SK-N-SH (cell line): ENCODE measurements around the gene GRB2. TPM values are rescaled to one million over a fixed set of nuclear protein-coding genes. Genes with fewer than 3 reads are reported as not detected.

Source experiments
- CTCF ChIA-PET: fragments of 300-600, 350-600 bp; formaldehyde crosslinking; extraction: SDS; loops from one replicate; lab custom pipeline; 2021; lab: Yijun Ruan, JAX
- POLR2A ChIA-PET: fragments of 350-600 bp; sonication (Branson Sonifier 250); formaldehyde crosslinking; extraction: SDS; loops from one replicate; lab custom pipeline; 2020; ENCODE audit warnings: antibody characterized with exemption, inconsistent platforms; lab: Yijun Ruan, JAX
- DNase-seq: peaks from one replicate; pipeline ENCODE4 v3.0.0; 2012
- H2AFZ ChIP-seq: fragments of 200-600 bp; sonication (generic); 2 replicates; pipeline ENCODE4 v1.8.1; 2016; ENCODE audit warnings: antibody characterized with exemption, mild to moderate bottlenecking, low read depth
- H3F3A ChIP-seq: fragments of 200-600 bp; sonication (generic); replicated peaks from 2 replicates; pipeline ENCODE3; 2016; ENCODE audit warnings: antibody characterized with exemption, mild to moderate bottlenecking; ENCODE audit not compliant: insufficient read depth
- H3K27ac ChIP-seq, 2 experiments: fragments of 200-500 bp in 1 of 2; fragments of 200-600 bp in 1 of 2; sonication (Bioruptor generic) in 1 of 2; sonication (generic), shearing (Covaris generic) in 1 of 2; 2 replicates each; pipeline versions ENCODE4 v1.5.1 to v1.6.1; 2014 to 2016; ENCODE audit warnings: low read depth in 2 of 2, inconsistent platforms in 1 of 2, low read length in 1 of 2, mild to moderate bottlenecking in 1 of 2, mixed read lengths in 1 of 2
- H3K27me3 ChIP-seq: fragments of 200-600 bp; sonication (generic), shearing (Covaris generic); 2 replicates; pipeline ENCODE4 v1.6.1; 2016; ENCODE audit warnings: mixed run types; ENCODE audit not compliant: insufficient read depth
- H3K36me3 ChIP-seq, 2 experiments: fragments of 200-500 bp in 1 of 2; fragments of 200-600 bp in 1 of 2; sonication (Bioruptor generic) in 1 of 2; sonication (generic) in 1 of 2; replicated peaks in 1 of 2; 2 replicates each; pipeline versions ENCODE3 to v1.5.1; 2014 to 2016; ENCODE audit warnings: low read length in 1 of 2, mild to moderate bottlenecking in 1 of 2; ENCODE audit not compliant: insufficient read depth in 2 of 2, control insufficient read depth in 1 of 2
- H3K4me1 ChIP-seq, 2 experiments: fragments of 200-500 bp in 1 of 2; fragments of 200-600 bp in 1 of 2; sonication (Bioruptor generic) in 1 of 2; sonication (generic), shearing (Covaris generic) in 1 of 2; 2 replicates each; pipeline versions ENCODE4 v1.5.1 to v1.6.1; 2014 to 2016; ENCODE audit warnings: low read depth in 1 of 2, low read length in 1 of 2, mixed run types in 1 of 2; ENCODE audit not compliant: insufficient read depth in 2 of 2, control insufficient read depth in 1 of 2
- H3K4me2 ChIP-seq: fragments of 200-600 bp; sonication (generic), shearing (Covaris generic); 2 replicates; pipeline ENCODE4 v1.6.1; 2017; ENCODE audit warnings: mixed run types
- H3K4me3 ChIP-seq, 2 experiments: fragments of 200-500 bp in 1 of 2; fragments of 200-600 bp in 1 of 2; sonication (Bioruptor generic) in 1 of 2; sonication (generic), shearing (Covaris generic) in 1 of 2; 2 replicates each; pipeline versions ENCODE4 v1.5.1 to v1.8.1; 2014 to 2016; ENCODE audit warnings: low read depth in 2 of 2, inconsistent platforms in 1 of 2, low read length in 1 of 2, mild to moderate bottlenecking in 1 of 2, mixed read lengths in 1 of 2, moderate library complexity in 1 of 2
- H3K79me2 ChIP-seq: fragments of 200-600 bp; sonication (generic); 2 replicates; pipeline ENCODE4 v1.8.1; 2017; ENCODE audit warnings: mild to moderate bottlenecking; ENCODE audit not compliant: insufficient read depth
- H3K9ac ChIP-seq: fragments of 200-600 bp; sonication (generic); 2 replicates; pipeline ENCODE4 v1.6.1; 2017; ENCODE audit warnings: mixed run types
- H3K9me2 ChIP-seq: fragments of 200-600 bp; sonication (generic); 2 replicates; pipeline ENCODE4 v1.6.1; 2017; ENCODE audit warnings: mixed run types
- H3K9me3 ChIP-seq: fragments of 200-600 bp; sonication (generic); 2 replicates; pipeline ENCODE4 v1.6.1; 2017; ENCODE audit warnings: mixed run types, mild to moderate bottlenecking, moderate library complexity
- H4K20me1 ChIP-seq: fragments of 200-600 bp; sonication (generic); 2 replicates; pipeline ENCODE4 v1.6.1; 2017; ENCODE audit warnings: mild to moderate bottlenecking, mixed run types; ENCODE audit not compliant: insufficient read depth
- ELF1 ChIP-seq: IDR thresholded peaks from 2 replicates; pipeline ENCODE4 v1.4.0; 2012
- EP300 ChIP-seq, 2 experiments: IDR thresholded peaks; 2 replicates each; pipeline versions ENCODE4 v1.4.0 to v1.6.1; 2012; ENCODE audit warnings: borderline replicate concordance in 1 of 2, low read depth in 1 of 2, low read length in 1 of 2
- EZH2phosphoT487 ChIP-seq: fragments of 200-600 bp; sonication (generic); IDR thresholded peaks from 2 replicates; pipeline ENCODE4 v1.6.1; 2017; ENCODE audit warnings: low read depth, mixed run types, mild to moderate bottlenecking, antibody characterized with exemption, moderate library complexity, borderline replicate concordance
- FOXM1 ChIP-seq: IDR thresholded peaks from 2 replicates; pipeline ENCODE4 v1.4.0; 2012; ENCODE audit warnings: low read depth, mild to moderate bottlenecking
- GATA2 ChIP-seq: sonication (generic); formaldehyde crosslinking; IDR thresholded peaks from 2 replicates; pipeline ENCODE4 v1.5.0; 2020; ENCODE audit warnings: mild to moderate bottlenecking, missing genetic modification reagents
- JUND ChIP-seq: IDR thresholded peaks from 2 replicates; pipeline ENCODE4 v1.4.0; 2012
- NRF1 ChIP-seq: IDR thresholded peaks from 2 replicates; pipeline ENCODE4 v1.6.1; 2012; ENCODE audit warnings: low read depth, mild to moderate bottlenecking, low read length
- SMC3 ChIP-seq: IDR thresholded peaks from 2 replicates; pipeline ENCODE4 v1.6.1; 2012; ENCODE audit warnings: low read depth, low read length, improper control_type of control experiment
- TAF1 ChIP-seq: IDR thresholded peaks from 2 replicates; pipeline ENCODE4 v1.6.1; 2012; ENCODE audit warnings: low read depth, mild to moderate bottlenecking, low read length, moderate library complexity, borderline replicate concordance
- TCF12 ChIP-seq: IDR thresholded peaks from 2 replicates; pipeline ENCODE4 v1.4.0; 2012
- TEAD4 ChIP-seq: IDR thresholded peaks from 2 replicates; pipeline ENCODE4 v1.4.0; 2012; ENCODE audit warnings: mild to moderate bottlenecking, borderline replicate concordance; ENCODE audit not compliant: insufficient read depth
- USF1 ChIP-seq: IDR thresholded peaks from 2 replicates; pipeline ENCODE4 v1.4.0; 2012; ENCODE audit warnings: low read depth, borderline replicate concordance
- WGBS: methylation state at CpG from one replicate; pipeline ENCODE4 v1.1.6; 2017; ENCODE audit warnings: low lambda C conversion rate; 5-methylcytosine and 5-hydroxymethylcytosine counted together
- polyA plus RNA-seq, 3 experiments: library from polyadenylated mRNA; depleted of rRNA; stranded (reverse); fragments of >200 nt; gene quantifications; 2 replicates each; pipeline ENCODE4 v1.2.3, GENCODE V29; 2012
- TF ChIP-seq, protein P1 (sequence below): fragments of 200-600 bp; sonication (generic); IDR thresholded peaks from 2 replicates; pipeline ENCODE4 v1.6.1; 2017; ENCODE audit warnings: antibody characterized with exemption, mild to moderate bottlenecking, moderate library complexity
- TF ChIP-seq, protein P2 (sequence below): fragments of 150-350 bp; IDR thresholded peaks from 2 replicates; pipeline ENCODE4 v1.6.1; 2017; ENCODE audit warnings: antibody characterized with exemption, low read length, low read depth, borderline replicate concordance
- TF ChIP-seq, protein P3 (sequence below): fragments of 150-350 bp; IDR thresholded peaks from 2 replicates; pipeline ENCODE4 v1.6.1; 2016; ENCODE audit warnings: mild to moderate bottlenecking, low read depth, low read length
- TF ChIP-seq, protein P4 (sequence below): IDR thresholded peaks from 2 replicates; pipeline ENCODE4; 2012
- TF ChIP-seq, protein P5 (sequence below): IDR thresholded peaks from 2 replicates; pipeline ENCODE4 v1.4.0; 2012; ENCODE audit warnings: low read depth, borderline replicate concordance

Gene GRB2
- polyA plus RNA-seq, 1 of the 3 experiments (the other 2 are of a cell fraction), result 89.6 TPM

DNA sequence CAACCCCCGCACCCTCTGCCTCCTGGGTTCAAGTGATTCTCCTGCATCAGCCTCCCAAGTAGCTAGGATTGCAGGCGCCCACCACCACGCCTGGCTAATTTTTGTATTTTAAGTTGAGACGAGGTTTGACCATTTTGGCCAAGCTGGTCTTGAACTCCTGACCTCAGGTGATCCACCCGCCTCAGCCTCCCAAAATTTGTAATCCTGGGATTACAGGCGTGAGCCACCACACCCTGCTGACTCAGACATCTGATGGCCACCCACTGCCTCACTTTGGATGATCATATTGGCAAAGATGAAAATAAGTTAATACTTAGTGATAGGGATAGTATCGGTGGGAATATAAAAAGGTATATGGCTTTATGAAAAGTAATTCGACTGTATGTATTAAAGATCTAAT, 55.9 kb downstream of the GRB2 start:
- H3K4me2 ChIP-seq, result no peak overlapping the region
- no peak overlapping the region for H3K4me3 ChIP-seq
- H4K20me1 ChIP-seq, result peaks cover 69% of the 10 kb centered on the region
- no peaks in the 10 kb centered on the region for H3F3A ChIP-seq
- no peaks in the 10 kb centered on the region for H3K27me3 ChIP-seq
- no peak overlapping the region for H3K9ac ChIP-seq
- peaks cover 11 to 13% of the 10 kb centered on the region in 2 experiments; a peak in 1 of 4 replicates for H3K4me1 ChIP-seq
- no peak overlapping the region for H2AFZ ChIP-seq
- DNase-seq, result no peak
- H3K9me2 ChIP-seq, result no peaks in the 10 kb centered on the region
- ChIA-PET CTCF (interaction anchor here (1.0 to 4.2 kb wide), 6 partner anchors 9 to 47 kb away, joined by 3 to 23 read pairs (median 6); no protein-coding TSS in a partner anchor), POLR2A (no interaction called here)
- H3K9me3 ChIP-seq, result no peaks in the 10 kb centered on the region
- WGBS, result 94% methylated on average over 8 of the region's 8 CpGs
- TF ChIP-seq TCF12, result no peak
- TF ChIP-seq, protein P1, sequence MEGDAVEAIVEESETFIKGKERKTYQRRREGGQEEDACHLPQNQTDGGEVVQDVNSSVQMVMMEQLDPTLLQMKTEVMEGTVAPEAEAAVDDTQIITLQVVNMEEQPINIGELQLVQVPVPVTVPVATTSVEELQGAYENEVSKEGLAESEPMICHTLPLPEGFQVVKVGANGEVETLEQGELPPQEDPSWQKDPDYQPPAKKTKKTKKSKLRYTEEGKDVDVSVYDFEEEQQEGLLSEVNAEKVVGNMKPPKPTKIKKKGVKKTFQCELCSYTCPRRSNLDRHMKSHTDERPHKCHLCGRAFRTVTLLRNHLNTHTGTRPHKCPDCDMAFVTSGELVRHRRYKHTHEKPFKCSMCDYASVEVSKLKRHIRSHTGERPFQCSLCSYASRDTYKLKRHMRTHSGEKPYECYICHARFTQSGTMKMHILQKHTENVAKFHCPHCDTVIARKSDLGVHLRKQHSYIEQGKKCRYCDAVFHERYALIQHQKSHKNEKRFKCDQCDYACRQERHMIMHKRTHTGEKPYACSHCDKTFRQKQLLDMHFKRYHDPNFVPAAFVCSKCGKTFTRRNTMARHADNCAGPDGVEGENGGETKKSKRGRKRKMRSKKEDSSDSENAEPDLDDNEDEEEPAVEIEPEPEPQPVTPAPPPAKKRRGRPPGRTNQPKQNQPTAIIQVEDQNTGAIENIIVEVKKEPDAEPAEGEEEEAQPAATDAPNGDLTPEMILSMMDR, result no peak
- TF ChIP-seq, protein P2, sequence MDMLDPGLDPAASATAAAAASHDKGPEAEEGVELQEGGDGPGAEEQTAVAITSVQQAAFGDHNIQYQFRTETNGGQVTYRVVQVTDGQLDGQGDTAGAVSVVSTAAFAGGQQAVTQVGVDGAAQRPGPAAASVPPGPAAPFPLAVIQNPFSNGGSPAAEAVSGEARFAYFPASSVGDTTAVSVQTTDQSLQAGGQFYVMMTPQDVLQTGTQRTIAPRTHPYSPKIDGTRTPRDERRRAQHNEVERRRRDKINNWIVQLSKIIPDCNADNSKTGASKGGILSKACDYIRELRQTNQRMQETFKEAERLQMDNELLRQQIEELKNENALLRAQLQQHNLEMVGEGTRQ, result no peak
- no peak for TF ChIP-seq EZH2phosphoT487
- no peak for TF ChIP-seq SMC3
- no peak for TF ChIP-seq NRF1
- TF ChIP-seq, protein P3, sequence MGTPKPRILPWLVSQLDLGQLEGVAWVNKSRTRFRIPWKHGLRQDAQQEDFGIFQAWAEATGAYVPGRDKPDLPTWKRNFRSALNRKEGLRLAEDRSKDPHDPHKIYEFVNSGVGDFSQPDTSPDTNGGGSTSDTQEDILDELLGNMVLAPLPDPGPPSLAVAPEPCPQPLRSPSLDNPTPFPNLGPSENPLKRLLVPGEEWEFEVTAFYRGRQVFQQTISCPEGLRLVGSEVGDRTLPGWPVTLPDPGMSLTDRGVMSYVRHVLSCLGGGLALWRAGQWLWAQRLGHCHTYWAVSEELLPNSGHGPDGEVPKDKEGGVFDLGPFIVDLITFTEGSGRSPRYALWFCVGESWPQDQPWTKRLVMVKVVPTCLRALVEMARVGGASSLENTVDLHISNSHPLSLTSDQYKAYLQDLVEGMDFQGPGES, result no peak
- TF ChIP-seq ELF1, result no peak
- TF ChIP-seq GATA2, result no peak
- no peak for TF ChIP-seq TEAD4
- H3K36me3 ChIP-seq, result no peaks in the 10 kb centered on the region
- H3K79me2 ChIP-seq, result peaks cover 95% of the 10 kb centered on the region
- H3K27ac ChIP-seq, result no peak overlapping the region

- H3K27me3 ChIP-seq, result no peaks in the 10 kb centered on the region
- no peaks in the 10 kb centered on the region for H3F3A ChIP-seq
- peaks cover 80% of the 10 kb centered on the region for H4K20me1 ChIP-seq
- peaks cover 97% of the 10 kb centered on the region for H3K79me2 ChIP-seq
- DNase-seq, result no peak
- H3K4me3 ChIP-seq, result no peak overlapping the region
- H3K9me3 ChIP-seq, result no peaks in the 10 kb centered on the region
- H2AFZ ChIP-seq, result no peak overlapping the region
- H3K4me1 ChIP-seq, result peaks cover 11 to 13% of the 10 kb centered on the region in 2 experiments; a peak in 1 of 4 replicates
- no peak overlapping the region for H3K9ac ChIP-seq
- 97% methylated on average over 8 of the region's 8 CpGs for WGBS
- H3K36me3 ChIP-seq, result no peaks in the 10 kb centered on the region
- no peaks in the 10 kb centered on the region for H3K9me2 ChIP-seq
- POLR2A ChIA-PET, result no interaction called here
- H3K27ac ChIP-seq, result no peak overlapping the region
- CTCF ChIA-PET, result interaction anchor here (1.0 to 4.2 kb wide), 7 partner anchors 8 to 64 kb away, joined by 3 to 23 read pairs (median 5); no protein-coding TSS in a partner anchor
- no peak overlapping the region for H3K4me2 ChIP-seq
- TF ChIP-seq, protein P4, sequence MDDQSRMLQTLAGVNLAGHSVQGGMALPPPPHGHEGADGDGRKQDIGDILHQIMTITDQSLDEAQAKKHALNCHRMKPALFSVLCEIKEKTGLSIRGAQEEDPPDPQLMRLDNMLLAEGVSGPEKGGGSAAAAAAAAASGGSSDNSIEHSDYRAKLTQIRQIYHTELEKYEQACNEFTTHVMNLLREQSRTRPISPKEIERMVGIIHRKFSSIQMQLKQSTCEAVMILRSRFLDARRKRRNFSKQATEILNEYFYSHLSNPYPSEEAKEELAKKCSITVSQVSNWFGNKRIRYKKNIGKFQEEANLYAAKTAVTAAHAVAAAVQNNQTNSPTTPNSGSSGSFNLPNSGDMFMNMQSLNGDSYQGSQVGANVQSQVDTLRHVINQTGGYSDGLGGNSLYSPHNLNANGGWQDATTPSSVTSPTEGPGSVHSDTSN, result no peak
- TF ChIP-seq TAF1, result no peak
- TF ChIP-seq FOXM1, result no peak
- TF ChIP-seq, protein P5, sequence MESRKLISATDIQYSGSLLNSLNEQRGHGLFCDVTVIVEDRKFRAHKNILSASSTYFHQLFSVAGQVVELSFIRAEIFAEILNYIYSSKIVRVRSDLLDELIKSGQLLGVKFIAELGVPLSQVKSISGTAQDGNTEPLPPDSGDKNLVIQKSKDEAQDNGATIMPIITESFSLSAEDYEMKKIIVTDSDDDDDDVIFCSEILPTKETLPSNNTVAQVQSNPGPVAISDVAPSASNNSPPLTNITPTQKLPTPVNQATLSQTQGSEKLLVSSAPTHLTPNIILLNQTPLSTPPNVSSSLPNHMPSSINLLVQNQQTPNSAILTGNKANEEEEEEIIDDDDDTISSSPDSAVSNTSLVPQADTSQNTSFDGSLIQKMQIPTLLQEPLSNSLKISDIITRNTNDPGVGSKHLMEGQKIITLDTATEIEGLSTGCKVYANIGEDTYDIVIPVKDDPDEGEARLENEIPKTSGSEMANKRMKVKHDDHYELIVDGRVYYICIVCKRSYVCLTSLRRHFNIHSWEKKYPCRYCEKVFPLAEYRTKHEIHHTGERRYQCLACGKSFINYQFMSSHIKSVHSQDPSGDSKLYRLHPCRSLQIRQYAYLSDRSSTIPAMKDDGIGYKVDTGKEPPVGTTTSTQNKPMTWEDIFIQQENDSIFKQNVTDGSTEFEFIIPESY, result no peak
- TF ChIP-seq, protein P3, result no peak
- TF ChIP-seq EP300 (IDR thresholded peaks at IDR 0.05; ENCODE audit: borderline replicate concordance in 1 of 2, low read depth in 1 of 2, low read length in 1 of 2), result no peak
- TF ChIP-seq JUND, result no peak
- no peak for TF ChIP-seq ELF1
- TF ChIP-seq SMC3, result no peak
- TF ChIP-seq USF1, result no peak
Measured at GRCh38 chr17:75348386-75349012, 57.0 kb downstream of the GRB2 start.
